HEK293T (cell line): ENCODE results near the gene MAP3K20.

Experiments
- CTCF ChIA-PET: fragments of 350-600 bp; formaldehyde crosslinking; extraction: SDS; loops from one replicate; lab custom pipeline; 2021; ENCODE audit warnings: antibody characterized with exemption, inconsistent platforms; lab: Yijun Ruan, JAX
- POLR2A ChIA-PET: fragments of 350-600 bp; formaldehyde crosslinking; extraction: SDS; loops from one replicate; lab custom pipeline; 2020; ENCODE audit warnings: antibody characterized with exemption, inconsistent platforms; lab: Yijun Ruan, JAX
- DNase-seq: peaks from one replicate; pipeline ENCODE4 v3.0.0; 2012; ENCODE audit warnings: mixed read lengths; ENCODE audit errors: extremely low spot score
- ARNT ChIP-seq: fragments of 450-650 bp; IDR thresholded peaks from 2 replicates; pipeline ENCODE4 v1.6.1; 2017; ENCODE audit warnings: mild to moderate bottlenecking
- BHLHE40 ChIP-seq: fragments of 450-650 bp; IDR thresholded peaks from 2 replicates; pipeline ENCODE4 v1.6.1; 2016; ENCODE audit warnings: mild to moderate bottlenecking, moderate library complexity, borderline replicate concordance
- CTBP1 ChIP-seq: fragments of 450-650 bp; IDR thresholded peaks from 2 replicates; pipeline ENCODE4 v1.6.1; 2016; ENCODE audit warnings: borderline replicate concordance
- ELF4 ChIP-seq: fragments of 450-650 bp; IDR thresholded peaks from 2 replicates; pipeline ENCODE4 v1.6.1; 2017; ENCODE audit warnings: antibody characterized with exemption
- FOXA1 ChIP-seq: fragments of 450-650 bp; IDR thresholded peaks from 2 replicates; pipeline ENCODE4 v1.6.1; 2016; ENCODE audit warnings: mild to moderate bottlenecking
- FOXK2 ChIP-seq: fragments of 450-650 bp; IDR thresholded peaks from 2 replicates; pipeline ENCODE4 v1.6.1; 2016; ENCODE audit warnings: mild to moderate bottlenecking
- FOXM1 ChIP-seq: fragments of 450-650 bp; IDR thresholded peaks from 2 replicates; pipeline ENCODE4 v1.6.1; 2017; ENCODE audit warnings: mild to moderate bottlenecking, borderline replicate concordance
- HDGF ChIP-seq: fragments of 450-650 bp; IDR thresholded peaks from 2 replicates; pipeline ENCODE4 v1.6.1; 2017; ENCODE audit warnings: antibody characterized with exemption, borderline replicate concordance
- L3MBTL2 ChIP-seq: fragments of 450-650 bp; conservative IDR thresholded peaks from 2 replicates; pipeline ENCODE4 v1.6.1; 2016; ENCODE audit warnings: mild to moderate bottlenecking
- LEF1 ChIP-seq: fragments of 450-650 bp; IDR thresholded peaks from 2 replicates; pipeline ENCODE4 v1.6.1; 2017; ENCODE audit warnings: mild to moderate bottlenecking, borderline replicate concordance
- NFRKB ChIP-seq: fragments of 450-650 bp; IDR thresholded peaks from 2 replicates; pipeline ENCODE4 v1.6.1; 2016; ENCODE audit warnings: mild to moderate bottlenecking, moderate library complexity
- SP1 ChIP-seq: fragments of 450-650 bp; IDR thresholded peaks from 2 replicates; pipeline ENCODE4 v1.6.1; 2017
- SUZ12 ChIP-seq: fragments of 450-650 bp; IDR thresholded peaks from 2 replicates; pipeline ENCODE4 v1.6.1; 2016; ENCODE audit warnings: mild to moderate bottlenecking
- TARDBP ChIP-seq: fragments of 450-650 bp; IDR thresholded peaks from 2 replicates; pipeline ENCODE4 v1.6.1; 2016
- ZNF384 ChIP-seq: fragments of 450-650 bp; IDR thresholded peaks from 2 replicates; pipeline ENCODE4 v1.6.1; 2016
- TF ChIP-seq, protein P1 (sequence below): fragments of 450-650 bp; IDR thresholded peaks from 2 replicates; pipeline ENCODE4 v1.6.1; 2016

MAP3K20 gene

DNA sequence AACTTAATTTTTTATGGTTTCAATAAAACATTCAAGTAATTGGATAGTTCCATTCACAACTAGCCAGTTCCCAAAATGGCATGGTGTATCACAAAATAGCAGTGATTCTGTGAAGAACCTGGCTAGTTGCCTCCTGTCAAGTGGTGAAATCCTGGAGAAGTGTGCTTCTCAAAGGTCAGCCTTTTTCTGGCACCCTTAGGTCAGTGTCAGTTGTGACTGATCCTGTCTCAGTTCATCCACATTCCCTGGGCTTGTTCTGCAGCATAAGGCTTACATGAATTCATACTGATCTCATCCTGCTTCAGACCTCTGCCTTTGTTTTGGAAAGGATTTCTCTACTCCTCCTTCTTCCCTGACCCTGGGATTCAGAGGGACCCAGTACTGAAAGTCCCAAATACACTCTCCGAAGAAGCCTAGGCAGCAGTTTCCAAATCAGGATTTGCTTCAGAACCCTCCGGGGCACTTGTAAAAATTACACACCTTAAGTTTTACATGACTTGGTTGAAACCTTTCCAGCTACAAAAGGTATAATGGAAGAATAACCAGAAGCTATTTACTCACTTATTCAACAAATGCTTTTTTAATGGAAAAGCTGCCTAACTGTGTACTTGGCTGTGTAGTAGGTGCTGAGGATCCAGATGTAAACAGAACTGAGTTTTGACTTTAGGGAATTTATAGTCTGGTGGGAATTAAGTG is 11.0 kb downstream of the MAP3K20 start:
- POLR2A ChIA-PET: no interaction called here

DNA sequence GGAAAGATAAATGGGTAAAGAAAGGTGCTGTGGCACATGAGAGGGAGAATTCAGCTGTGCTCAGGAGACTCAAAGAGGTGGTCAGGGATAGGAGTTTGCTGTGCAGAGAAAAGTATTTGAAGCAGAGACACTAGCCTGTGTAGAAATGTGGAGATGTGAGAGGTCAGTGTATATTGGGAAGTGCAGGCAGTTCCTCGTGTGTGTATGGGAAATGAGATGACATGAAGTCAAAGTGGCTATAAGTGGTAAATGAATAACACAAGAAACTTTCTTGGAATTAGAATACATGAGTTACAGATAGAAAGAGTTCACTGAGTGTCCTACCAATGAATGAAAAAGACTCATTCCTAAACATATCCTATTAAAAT is 11.6 kb downstream of the MAP3K20 start:
- ChIA-PET POLR2A (no interaction called here), CTCF (no interaction called here)
- DNase-seq: no peak
- TF ChIP-seq L3MBTL2 (no peak), FOXA1 (no peak)

More for the DNA sequence above, 11.0 kb downstream of the MAP3K20 start:
- CTCF ChIA-PET: no interaction called here
- no peak for TF ChIP-seq SP1
- TF ChIP-seq ZNF384: no peak
- no peak for TF ChIP-seq HDGF
- TF ChIP-seq ELF4: no peak
- no peak for TF ChIP-seq L3MBTL2
- TF ChIP-seq TARDBP: no peak
- no peak for TF ChIP-seq LEF1
- no peak for TF ChIP-seq FOXM1
- TF ChIP-seq, protein P1, sequence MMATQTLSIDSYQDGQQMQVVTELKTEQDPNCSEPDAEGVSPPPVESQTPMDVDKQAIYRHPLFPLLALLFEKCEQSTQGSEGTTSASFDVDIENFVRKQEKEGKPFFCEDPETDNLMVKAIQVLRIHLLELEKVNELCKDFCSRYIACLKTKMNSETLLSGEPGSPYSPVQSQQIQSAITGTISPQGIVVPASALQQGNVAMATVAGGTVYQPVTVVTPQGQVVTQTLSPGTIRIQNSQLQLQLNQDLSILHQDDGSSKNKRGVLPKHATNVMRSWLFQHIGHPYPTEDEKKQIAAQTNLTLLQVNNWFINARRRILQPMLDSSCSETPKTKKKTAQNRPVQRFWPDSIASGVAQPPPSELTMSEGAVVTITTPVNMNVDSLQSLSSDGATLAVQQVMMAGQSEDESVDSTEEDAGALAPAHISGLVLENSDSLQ: no peak
- TF ChIP-seq NFRKB: no peak
- no peak for TF ChIP-seq FOXK2
- TF ChIP-seq BHLHE40: no peak
- no peak for TF ChIP-seq CTBP1
- no peak for TF ChIP-seq FOXA1
- DNase-seq: no peak

DNA sequence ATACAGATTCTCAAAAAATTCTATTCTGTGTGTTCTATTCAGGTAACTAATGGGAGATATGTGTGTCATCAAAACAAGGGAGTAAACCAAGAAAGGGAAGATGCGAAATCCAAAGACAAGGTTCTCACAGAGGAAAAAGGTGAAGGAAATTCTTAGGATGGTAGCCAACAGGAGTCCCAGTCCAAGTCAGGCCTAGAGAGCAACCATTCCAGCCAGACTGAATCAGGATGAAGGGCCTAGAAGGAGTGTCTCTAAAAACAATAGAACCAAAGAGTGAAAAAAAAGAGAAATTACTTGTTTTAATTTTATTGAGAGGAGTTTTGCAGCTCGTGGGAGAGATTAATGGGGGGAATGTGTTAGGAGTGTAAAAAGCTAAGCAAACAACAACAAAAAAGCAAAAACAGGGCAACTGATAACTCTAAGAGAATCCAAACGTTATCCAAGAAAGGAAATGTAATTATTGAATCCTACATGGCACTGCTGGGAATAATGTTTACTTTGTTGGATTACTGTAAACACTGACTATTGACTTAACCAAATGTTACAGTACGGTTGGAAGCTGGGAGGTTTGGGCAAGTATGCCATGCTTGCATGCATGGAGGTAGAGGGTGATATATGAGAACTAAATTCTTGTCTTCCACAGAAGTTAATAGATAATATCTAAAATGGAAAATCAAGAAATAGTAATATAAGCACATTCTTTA is 12.3 kb downstream of the MAP3K20 start:
- DNase-seq: no peak
- ChIA-PET POLR2A (no interaction called here), CTCF (no interaction called here)
- TF ChIP-seq ZNF384 (no peak), ELF4 (no peak), FOXM1 (no peak), SUZ12 (no peak)

DNA sequence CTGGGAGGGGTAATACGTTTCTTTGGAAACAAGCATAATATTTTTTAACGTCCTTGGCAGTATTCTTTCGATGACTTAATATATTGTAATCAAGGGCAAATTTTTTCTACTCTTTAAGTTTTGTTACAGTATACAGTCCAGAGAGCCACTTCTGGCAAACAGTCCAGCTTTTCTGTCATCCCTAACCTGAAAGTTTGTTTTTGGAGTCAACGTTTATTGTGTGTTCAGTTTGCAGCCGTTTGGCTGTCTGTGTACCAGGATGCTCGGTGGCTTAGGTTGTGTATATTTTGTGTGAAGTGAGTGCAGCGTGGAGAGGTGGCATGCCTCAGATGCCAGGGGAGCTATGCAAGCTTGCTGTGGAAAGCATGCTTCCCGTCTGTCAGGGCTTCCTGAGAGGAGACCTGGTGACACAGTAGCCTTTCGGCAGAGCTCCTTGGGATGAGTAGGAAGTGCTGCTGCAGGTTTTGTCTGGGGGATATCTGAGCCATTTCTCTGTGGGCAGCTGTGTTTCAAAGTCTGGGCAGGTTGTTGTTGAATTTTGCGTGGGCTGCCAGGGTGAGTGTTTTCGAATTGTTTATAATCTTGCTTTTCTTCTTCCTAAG is 14.7 kb downstream of the MAP3K20 start:
- POLR2A ChIA-PET: no interaction called here
- DNase-seq: no peak
- CTCF ChIA-PET: interaction anchor here (0.5 to 2.1 kb wide), 4 partner anchors 12 to 117 kb away, joined by 3 to 7 read pairs (median 4); no protein-coding TSS in a partner anchor
- TF ChIP-seq, protein P1: no peak
- TF ChIP-seq ELF4 (no peak), ARNT (no peak), BHLHE40 (no peak), TARDBP (no peak), CTBP1 (no peak), LEF1 (no peak), FOXM1 (no peak), NFRKB (no peak), FOXA1 (no peak), L3MBTL2 (no peak), FOXK2 (no peak), HDGF (no peak), ZNF384 (no peak), SP1 (no peak), SUZ12 (no peak)

DNA sequence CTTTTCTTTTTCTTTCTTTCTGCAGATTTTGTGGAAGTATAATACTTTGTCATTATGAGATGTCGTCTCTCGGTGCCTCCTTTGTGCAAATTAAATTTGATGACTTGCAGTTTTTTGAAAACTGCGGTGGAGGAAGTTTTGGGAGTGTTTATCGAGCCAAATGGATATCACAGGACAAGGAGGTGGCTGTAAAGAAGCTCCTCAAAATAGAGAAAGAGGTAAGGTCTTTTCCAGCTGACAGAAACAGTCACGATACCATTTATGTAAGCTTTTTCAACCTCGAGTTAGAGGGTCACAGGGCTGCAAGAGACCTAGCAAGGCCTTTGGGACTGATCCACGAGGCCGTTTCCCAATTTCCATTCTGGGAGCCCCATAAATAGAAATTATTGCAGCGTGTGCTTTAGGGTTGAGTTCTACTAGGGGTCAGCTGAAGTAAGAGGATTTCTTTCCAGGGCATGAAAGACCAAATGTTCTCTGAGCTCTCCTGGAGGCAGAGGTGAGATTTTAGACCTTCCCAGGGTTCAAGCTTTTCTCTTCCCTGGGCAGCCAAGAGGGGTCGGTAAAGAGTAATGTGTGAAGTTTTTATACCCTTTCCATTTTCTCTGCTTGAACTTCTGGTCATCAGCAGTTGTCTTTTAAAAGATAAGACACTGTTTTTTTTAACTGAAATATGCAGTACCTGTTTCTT is 15.5 kb downstream of the MAP3K20 start:
- TF ChIP-seq CTBP1: no peak
- TF ChIP-seq ELF4: no peak
- no peak for TF ChIP-seq BHLHE40
- TF ChIP-seq, protein P1: no peak
- TF ChIP-seq FOXA1: no peak
- TF ChIP-seq ZNF384: no peak
- TF ChIP-seq NFRKB: no peak
- no peak for TF ChIP-seq TARDBP
- CTCF ChIA-PET: interaction anchor here (0.9 to 2.1 kb wide), 9 partner anchors 11 to 119 kb away, joined by 3 to 7 read pairs (median 3); no protein-coding TSS in a partner anchor
- DNase-seq: no peak
- POLR2A ChIA-PET: no interaction called here

DNA sequence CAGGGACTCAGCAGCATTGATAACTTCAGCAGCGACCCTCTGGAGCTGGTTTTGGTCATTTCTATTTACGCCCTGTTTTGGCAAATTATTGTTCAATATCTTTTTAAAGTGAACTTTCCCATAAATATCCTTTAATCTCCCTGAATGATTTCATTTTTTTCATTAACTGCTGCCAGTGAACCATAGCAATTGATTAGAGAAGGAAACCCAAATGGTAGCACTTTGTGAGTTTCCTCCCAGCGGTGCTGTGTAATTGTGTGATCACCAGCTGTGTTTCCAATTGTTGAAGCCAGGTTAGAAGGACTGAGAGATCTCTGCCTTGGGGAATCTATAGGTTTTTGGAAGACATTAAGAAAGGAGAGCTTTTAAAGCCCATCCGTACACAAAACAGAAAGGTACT is 16.3 kb downstream of the MAP3K20 start:
- ChIA-PET POLR2A (no interaction called here), CTCF (interaction anchor here (0.9 to 2.1 kb wide), 8 partner anchors 10 to 119 kb away, joined by 3 to 7 read pairs (median 3); no protein-coding TSS in a partner anchor)
- no peak for DNase-seq
- no peak for TF ChIP-seq ZNF384
- TF ChIP-seq ELF4: no peak
- TF ChIP-seq SUZ12: no peak
- TF ChIP-seq, protein P1: no peak
- TF ChIP-seq BHLHE40: no peak
- no peak for TF ChIP-seq LEF1
- TF ChIP-seq CTBP1: no peak
- no peak for TF ChIP-seq ARNT
- TF ChIP-seq NFRKB: no peak
- no peak for TF ChIP-seq FOXK2
- no peak for TF ChIP-seq TARDBP
- no peak for TF ChIP-seq SP1
- no peak for TF ChIP-seq FOXA1
- TF ChIP-seq HDGF: no peak
- TF ChIP-seq L3MBTL2: no peak
- TF ChIP-seq FOXM1: no peak
